PFSK-1 (cell line): ENCODE data around the gene SLC17A8.

Source experiments
- FOXP2 ChIP-seq: optimal IDR thresholded peaks from 2 replicates; pipeline ENCODE3; 2011; ENCODE audit warnings: borderline replicate concordance, control low read depth, inconsistent platforms; ENCODE audit not compliant: insufficient read depth; ENCODE audit errors: extremely low read length, extremely low read depth
- POLR2AphosphoS5 ChIP-seq: IDR thresholded peaks from 2 replicates; pipeline ENCODE4 v1.6.1; 2012; ENCODE audit warnings: low read depth, mild to moderate bottlenecking, control low read depth, low read length, moderate library complexity
- REST ChIP-seq, 2 experiments: IDR thresholded peaks; 2 replicates each; pipeline versions ENCODE4 v1.6.1 to v1.8.0; 2011 to 2012; ENCODE audit warnings: low read depth in 2 of 2, low read length in 2 of 2, control low read depth in 1 of 2, inconsistent platforms in 1 of 2, mild to moderate bottlenecking in 1 of 2, moderate library complexity in 1 of 2; ENCODE audit not compliant: insufficient read depth in 1 of 2
- SIN3A ChIP-seq: IDR thresholded peaks from 2 replicates; pipeline ENCODE4 v1.6.1; 2012; ENCODE audit warnings: mild to moderate bottlenecking, low read length, moderate library complexity, borderline replicate concordance; ENCODE audit not compliant: insufficient read depth
- TAF1 ChIP-seq: IDR thresholded peaks from 2 replicates; pipeline ENCODE4 v1.6.1; 2012; ENCODE audit warnings: low read length, control low read depth, borderline replicate concordance; ENCODE audit not compliant: insufficient read depth

The SLC17A8 gene

GRCh38 chr12:100433701-100434100 is 76.8 kb downstream of the SLC17A8 start:
- TF ChIP-seq TAF1: no peak

- TF ChIP-seq REST (IDR thresholded peaks at IDR 0.05; ENCODE audit: insufficient read depth in 1 of 2, low read depth in 2 of 2, low read length in 2 of 2) (no peak), POLR2AphosphoS5 (no peak), TAF1 (no peak), SIN3A (no peak), FOXP2 (no peak)
Observed at GRCh38 chr12:100434177-100434576, 77.3 kb downstream of the SLC17A8 start.

GRCh38 chr12:100435957-100436356 is 79.1 kb downstream of the SLC17A8 start:
- TF ChIP-seq REST (IDR thresholded peaks at IDR 0.05; ENCODE audit: insufficient read depth in 1 of 2, low read depth in 2 of 2, low read length in 2 of 2) (no peak), SIN3A (no peak), POLR2AphosphoS5 (no peak), FOXP2 (no peak), TAF1 (no peak)

GRCh38 chr12:100437038-100437841 is 80.4 kb downstream of the SLC17A8 start:
- TF ChIP-seq REST (IDR thresholded peaks at IDR 0.05; ENCODE audit: insufficient read depth in 1 of 2, low read depth in 2 of 2, low read length in 2 of 2): no peak
- TF ChIP-seq FOXP2: no peak
- no peak for TF ChIP-seq TAF1
- no peak for TF ChIP-seq SIN3A
- TF ChIP-seq POLR2AphosphoS5: no peak

GRCh38 chr12:100439797-100440196 is 82.9 kb downstream of the SLC17A8 start:
- TF ChIP-seq FOXP2 (no peak), TAF1 (no peak), SIN3A (no peak), POLR2AphosphoS5 (no peak), REST (IDR thresholded peaks at IDR 0.05; ENCODE audit: insufficient read depth in 1 of 2, low read depth in 2 of 2, low read length in 2 of 2) (no peak)
